Measurements from ENCODE around the gene GBP6. TPM values are rescaled to one million over a fixed set of nuclear protein-coding genes. Genes with fewer than 3 reads are reported as not detected.
"Not testable (repeated sequence)": the region's sequence is repeated elsewhere in the genome, so short reads cannot be mapped to it uniquely, and the experiment has no call there.

GBP6 gene
- total and polyA plus RNA-seq, 8 donors = 0.05 to 0.09 (median 0.08) TPM; not detected in 5

- Histone ChIP-seq H3K27ac (no peak overlapping the region), H3K36me3 (no peaks in the 10 kb centered on the region), H3K27me3 (no peaks in the 10 kb centered on the region), H3K9me3 (no peaks in the 10 kb centered on the region), H3K4me1 (no peaks in the 10 kb centered on the region), H3K4me3 (no peak overlapping the region)
- DNase-seq (no peak), ATAC-seq (no peak), FAIRE-seq (no peak)
- no peak for TF ChIP-seq CTCF (IDR thresholded peaks at IDR 0.05)
- intact Hi-C loops (cut with DNase I) = no loop called here
These were observed 28.4 kb upstream of the GBP6 start for GRCh38 chr1:89335486-89335885.

GRCh38 chr1:89337903-89338302 is 26.0 kb upstream of the GBP6 start:
- TF ChIP-seq CTCF (IDR thresholded peaks at IDR 0.05) = no peak
- Histone ChIP-seq H3K9me3 (no peaks in the 10 kb centered on the region), H3K4me3 (no peak overlapping the region), H3K27ac (no peak overlapping the region), H3K4me1 (no peaks in the 10 kb centered on the region), H3K36me3 (no peaks in the 10 kb centered on the region), H3K27me3 (no peaks in the 10 kb centered on the region)
- 73 to 81% methylated on average over 4 of the region's 4 CpGs for WGBS, 2 donors
- FAIRE-seq (no peak), ATAC-seq (no peak), DNase-seq (no peak)
- intact Hi-C loops (cut with DNase I) = no loop called here

- Histone ChIP-seq H3K36me3 (no peaks in the 10 kb centered on the region), H3K4me1 (no peaks in the 10 kb centered on the region), H3K27me3 (no peaks in the 10 kb centered on the region), H3K27ac (no peak overlapping the region), H3K4me3 (no peak overlapping the region), H3K9me3 (no peaks in the 10 kb centered on the region)
- FAIRE-seq = no peak
- no peak for TF ChIP-seq CTCF (IDR thresholded peaks at IDR 0.05)
- DNase-seq = no peak
- WGBS, 2 donors = 26 to 33% methylated on average over 4 of the region's 4 CpGs
- no peak for ATAC-seq
- intact Hi-C loops (cut with DNase I) = no loop called here
These were observed 24.8 kb upstream of the GBP6 start for GRCh38 chr1:89339039-89339438.

GRCh38 chr1:89345479-89345878 is 18.4 kb upstream of the GBP6 start:
- intact Hi-C loops (cut with DNase I); H3K27ac ChIP-seq; FAIRE-seq; H3K4me1 ChIP-seq; H3K27me3 ChIP-seq; H3K36me3 ChIP-seq; DNase-seq; ATAC-seq; H3K9me3 ChIP-seq; H3K4me3 ChIP-seq: not testable (repeated sequence)

GRCh38 chr1:89347296-89347695 is 16.6 kb upstream of the GBP6 start:
- ATAC-seq (no peak), FAIRE-seq (no peak), DNase-seq (no peak)
- Histone ChIP-seq H3K27ac (no peak overlapping the region), H3K36me3 (no peaks in the 10 kb centered on the region), H3K9me3 (no peaks in the 10 kb centered on the region), H3K4me3 (no peak overlapping the region), H3K27me3 (no peaks in the 10 kb centered on the region), H3K4me1 (no peaks in the 10 kb centered on the region)
- no peak for TF ChIP-seq CTCF (IDR thresholded peaks at IDR 0.05)
- WGBS, 2 donors = 46 to 59% methylated on average over 2 of the region's 2 CpGs
- intact Hi-C loops (cut with DNase I) = no loop called here

- Histone ChIP-seq H3K4me1 (no peaks in the 10 kb centered on the region), H3K9me3 (no peaks in the 10 kb centered on the region), H3K4me3 (no peak overlapping the region), H3K36me3 (no peaks in the 10 kb centered on the region), H3K27me3 (no peaks in the 10 kb centered on the region), H3K27ac (no peak overlapping the region)
- FAIRE-seq (no peak), DNase-seq (no peak), ATAC-seq (no peak)
- 86 to 90% methylated on average over 2 of the region's 2 CpGs for WGBS, 2 donors
- intact Hi-C loops (cut with DNase I) = no loop called here
- no peak for TF ChIP-seq CTCF (IDR thresholded peaks at IDR 0.05)
These were observed 13.6 kb upstream of the GBP6 start for GRCh38 chr1:89350298-89350697.
